K562 (cell line): ENCODE data around the gene KIAA1958. TPM values are rescaled to one million over a fixed set of nuclear protein-coding genes. Genes with fewer than 3 reads are reported as not detected.

Source experiments
- ATAC-seq: fragments of 200-7000 bp; cut with Tn5 transposase; 3 replicates; pipeline ENCODE4 v1.9.1; 2020; ENCODE audit warnings: moderate library complexity
- BruUV-seq: library from RNA; stranded (reverse); fragments of 400-500 nt; replicated peaks from 2 replicates; lab custom pipeline; 2021; lab: Mats Ljungman, UMichigan
- CTCF ChIA-PET: fragments of 300-600 bp; formaldehyde crosslinking; extraction: SDS; loops from one replicate; lab custom pipeline; 2021; ENCODE audit warnings: low intra/inter-chr PET ratio; lab: Yijun Ruan, JAX
- POLR2A ChIA-PET: fragments of 300-600, 350-650 bp; sonication (Branson Sonifier 250); formaldehyde crosslinking; extraction: SDS; loops from one replicate; lab custom pipeline; 2021; ENCODE audit warnings: antibody characterized with exemption, inconsistent platforms; lab: Yijun Ruan, JAX
- DNase-seq, 4 experiments: peaks; one replicate each; pipeline versions ENCODE4 v3.0.0 to v3.0.0-alpha.2; 2011 to 2018; ENCODE audit warnings: low spot score in 3 of 4, mixed read lengths in 3 of 4; ENCODE audit errors: extremely low read depth in 1 of 4
- FAIRE-seq: peaks from 2 replicates; lab custom pipeline; 2011; peaks lifted over from hg19 to GRCh38; lab: Jason Lieb, UNC
- H2AFZ ChIP-seq: 2 replicates; pipeline ENCODE4 v1.6.0; 2011; ENCODE audit warnings: low read depth, low read length, control low read depth, inconsistent platforms
- H3K27ac ChIP-seq: fragments of 200-600 bp; 3 replicates; pipeline ENCODE4 v1.8.0; 2011; ENCODE audit warnings: low read depth, mild to moderate bottlenecking, control low read depth, inconsistent platforms, low read length, moderate library complexity, mixed read lengths; ENCODE audit errors: extremely low read depth
- H3K27me3 ChIP-seq, 2 experiments: fragments of 300-600 bp in 1 of 2; 2 replicates in 1 of 2; 3 replicates in 1 of 2; pipeline versions ENCODE4 v1.6.0 to v1.8.0; 2011; ENCODE audit warnings: inconsistent platforms in 2 of 2, low read length in 2 of 2, mild to moderate bottlenecking in 1 of 2, mixed read lengths in 1 of 2, moderate library complexity in 1 of 2; ENCODE audit not compliant: control insufficient read depth in 2 of 2, insufficient read depth in 2 of 2
- H3K36me3 ChIP-seq: fragments of 300-600 bp; 3 replicates; pipeline ENCODE4 v1.8.0; 2011; ENCODE audit warnings: mild to moderate bottlenecking, low read length, inconsistent platforms; ENCODE audit not compliant: control insufficient read depth, insufficient read depth
- H3K4me1 ChIP-seq, 2 experiments: fragments of 200-600 bp in 1 of 2; replicated peaks in 1 of 2; 2 replicates in 1 of 2; 3 replicates in 1 of 2; pipeline versions ENCODE4 v1.5.1 to v1.8.0; 2011; ENCODE audit warnings: inconsistent platforms in 2 of 2, low read length in 2 of 2, mild to moderate bottlenecking in 1 of 2, mixed read lengths in 1 of 2, moderate library complexity in 1 of 2; ENCODE audit not compliant: control insufficient read depth in 2 of 2, insufficient read depth in 2 of 2
- H3K4me2 ChIP-seq: 2 replicates; pipeline ENCODE4 v1.6.1; 2011; ENCODE audit warnings: low read length, control low read depth, inconsistent platforms, mixed read lengths; ENCODE audit not compliant: insufficient read depth
- H3K4me3 ChIP-seq: fragments of 200-600 bp; sonication (generic), shearing (Covaris generic); 2 replicates; pipeline ENCODE4 v1.5.1; 2016; ENCODE audit warnings: control low read depth, inconsistent platforms
- H3K79me2 ChIP-seq: fragments of 200-600 bp; 3 replicates; pipeline ENCODE4 v1.8.0; 2011; ENCODE audit warnings: low read length, inconsistent platforms; ENCODE audit not compliant: control insufficient read depth, insufficient read depth
- H3K9ac ChIP-seq, 2 experiments: 2 replicates each; pipeline versions ENCODE4 v1.6.0 to v1.6.1; 2011; ENCODE audit warnings: low read depth in 2 of 2, low read length in 2 of 2, control low read depth in 1 of 2, inconsistent platforms in 1 of 2, mild to moderate bottlenecking in 1 of 2, mixed read lengths in 1 of 2; ENCODE audit not compliant: insufficient read depth in 1 of 2
- H3K9me1 ChIP-seq: one replicate; pipeline ENCODE4 v1.6.0; 2011; ENCODE audit warnings: inconsistent platforms, mild to moderate bottlenecking, low read length, moderate library complexity; ENCODE audit not compliant: control insufficient read depth, insufficient read depth
- H3K9me3 ChIP-seq: replicated peaks from 2 replicates; pipeline ENCODE4 v1.5.1; 2011; ENCODE audit warnings: low read depth, low read length, inconsistent platforms; ENCODE audit not compliant: control insufficient read depth, insufficient read depth
- H4K20me1 ChIP-seq: replicated peaks from 2 replicates; pipeline ENCODE4 v1.6.1; 2011; ENCODE audit warnings: low read length, inconsistent platforms, mixed read lengths; ENCODE audit not compliant: control insufficient read depth, insufficient read depth
- ARID1B ChIP-seq: fragments of 450-650 bp; IDR thresholded peaks from 2 replicates; pipeline ENCODE4 v1.6.1; 2016; ENCODE audit warnings: antibody characterized with exemption, mild to moderate bottlenecking, inconsistent platforms
- BRD9 ChIP-seq: fragments of 450-650 bp; IDR thresholded peaks from 2 replicates; pipeline ENCODE4 v1.6.1; 2018; ENCODE audit warnings: low read depth; ENCODE audit not compliant: partially characterized antibody
- CBFB ChIP-seq: sonication (generic); formaldehyde crosslinking; IDR thresholded peaks from 2 replicates; pipeline ENCODE4 v1.4.0; 2020; ENCODE audit warnings: mild to moderate bottlenecking, missing genetic modification reagents
- ETV6 ChIP-seq, 3 experiments: fragments of 150-350 bp in 1 of 3; sonication (generic) in 1 of 3; formaldehyde crosslinking in 1 of 3; IDR thresholded peaks; 2 replicates each; pipeline versions ENCODE4 v1.6.1 to v1.8.0; 2014 to 2022; ENCODE audit warnings: borderline replicate concordance in 2 of 3, low read depth in 2 of 3, antibody characterized with exemption in 1 of 3, low read length in 1 of 3, mild to moderate bottlenecking in 1 of 3, missing genetic modification reagents in 1 of 3
- GABPB2 ChIP-seq: fragments of 250-450 bp; sonication (Bioruptor Pico); conservative IDR thresholded peaks from 2 replicates; pipeline ENCODE4 v1.5.1; 2021; ENCODE audit warnings: mild to moderate bottlenecking
- MCM5 ChIP-seq: fragments of 450-650 bp; IDR thresholded peaks from 2 replicates; pipeline ENCODE4 v1.6.1; 2016; ENCODE audit warnings: low read depth
- MLLT1 ChIP-seq, 2 experiments: fragments of 450-650 bp; IDR thresholded peaks; 2 replicates each; pipeline ENCODE4 v1.6.1; 2016
- MLX ChIP-seq, 2 experiments: fragments of 450-650 bp in 1 of 2; sonication (generic) in 1 of 2; formaldehyde crosslinking; conservative IDR thresholded peaks; 2 replicates each; pipeline versions ENCODE4 v1.4.0 to v1.8.1; 2020 to 2022; ENCODE audit warnings: mild to moderate bottlenecking in 1 of 2, missing genetic modification reagents in 1 of 2
- NKRF ChIP-seq: fragments of 450-650 bp; IDR thresholded peaks from 2 replicates; pipeline ENCODE4 v1.6.1; 2016; ENCODE audit warnings: borderline replicate concordance
- PHF21A ChIP-seq: fragments of 450-650 bp; IDR thresholded peaks from 2 replicates; pipeline ENCODE4 v1.6.1; 2017; ENCODE audit warnings: low read depth, borderline replicate concordance
- RFX7 ChIP-seq: fragments of 250-450 bp; sonication (Bioruptor Pico); IDR thresholded peaks from 2 replicates; pipeline ENCODE4 v1.5.1; 2021; ENCODE audit warnings: mild to moderate bottlenecking
- RNF2 ChIP-seq: sonication (generic); IDR thresholded peaks from 2 replicates; pipeline ENCODE4 v1.6.1; 2016
- SLC30A9 ChIP-seq: fragments of 250-450 bp; sonication (Bioruptor Pico); IDR thresholded peaks from 2 replicates; pipeline ENCODE4 v1.8.0; 2022; ENCODE audit warnings: mild to moderate bottlenecking, moderate library complexity
- SRSF3 ChIP-seq: fragments of 200-400 bp; formaldehyde crosslinking; IDR thresholded peaks from 2 replicates; pipeline ENCODE4 v1.6.1; 2016; ENCODE audit warnings: mild to moderate bottlenecking, low read length, moderate library complexity; ENCODE audit not compliant: insufficient read depth
- TCF7 ChIP-seq: sonication (generic); IDR thresholded peaks from 2 replicates; pipeline ENCODE4 v1.6.1; 2016; ENCODE audit warnings: antibody characterized with exemption, borderline replicate concordance
- XRCC3 ChIP-seq: fragments of 450-650 bp; IDR thresholded peaks from 2 replicates; pipeline ENCODE4 v1.6.1; 2017; ENCODE audit warnings: mild to moderate bottlenecking, moderate library complexity
- ZNF134 ChIP-seq: fragments of 250-450 bp; sonication (Bioruptor Pico); conservative IDR thresholded peaks from 2 replicates; pipeline ENCODE4 v1.4.0; 2020
- WGBS: fragments of 100-300 bp; shearing (Covaris generic); methylation state at CpG from one replicate; pipeline ENCODE4 v1.1.6; 2016; ENCODE audit warnings: low coverage, mixed read lengths; ENCODE audit not compliant: insufficient coverage; ENCODE audit errors: missing lambda C conversion rate; 5-methylcytosine and 5-hydroxymethylcytosine counted together
- in situ Hi-C: fragments of 300-500 bp; cut with MboI; formaldehyde crosslinking; loops from 4 replicates; pipeline ENCODE4 v1.15.0; 2018; ENCODE audit warnings: inconsistent platforms, mixed read lengths
- intact Hi-C: fragments of 100-400 bp; cut with micrococcal nuclease; formaldehyde crosslinking; loops from 2 replicates; pipeline ENCODE4 v1.14.2; 2022
- polyA plus RNA-seq, 8 experiments: library from polyadenylated mRNA; depleted of rRNA in 4 of 8; stranded (reverse) in 5 of 8; unstranded in 3 of 8; fragments of >200 nt; fragmentation: Nextera tagmentation in 2 of 8; fragmentation: Illumina TruSeq in 1 of 8; extraction: Ambion mirVana in 2 of 8; extraction: Trizol in 1 of 8; gene quantifications; 2 replicates each; pipeline versions ENCODE4 v1.2.1 to v1.2.3, GENCODE V29; 2011 to 2014; ENCODE audit warnings: inconsistent platforms in 1 of 8, missing spikeins in 1 of 8
- total RNA-seq, 7 experiments: library from RNA; depleted of rRNA in 6 of 7; stranded (reverse); fragments of >200 nt in 6 of 7; fragmentation: Illumina TruSeq in 2 of 7; extraction: Trizol in 2 of 7; gene quantifications; 2 replicates each; pipeline versions ENCODE4 v1.2.1 to v1.2.3, GENCODE V29; 2011 to 2021; ENCODE audit warnings: low replicate concordance in 1 of 7

The KIAA1958 gene
- total and polyA plus RNA-seq, 9 of the 15 experiments (the other 6 are each of a cell fraction or from before 2014, with no cell fraction given): 1.1 to 16.0 (median 10.1) TPM

- intact Hi-C loops: loop anchor here (10.0 kb wide), 2 partner anchors 213 to 633 kb away; no protein-coding TSS in a partner anchor
- H3K4me2 ChIP-seq: peak within 1 kb of the TSS; percentile 89
- H3K27ac ChIP-seq: peak within 1 kb of the TSS; percentile 91
- WGBS: under 1% methylated on average over 48 of the region's 51 CpGs
- POLR2A ChIA-PET: interaction anchor here (0.6 to 2.3 kb wide), 4 partner anchors 10 to 233 kb away, joined by 3 to 15 read pairs (median 6); no protein-coding TSS in a partner anchor
- DNase-seq (peak; percentile 95 to 98 (median 96)), FAIRE-seq (peak; percentile 98), ATAC-seq (peak; percentile 98)
- H2AFZ ChIP-seq: peak within 1 kb of the TSS; percentile 99
- H3K4me1 ChIP-seq: peaks cover 0 to 6% of the 10 kb centered on the region in 2 experiments; a peak in 3 of 5 replicates
- CTCF ChIA-PET: no interaction called here
- H3K4me3 ChIP-seq: peak within 1 kb of the TSS; percentile 79
- H3K9ac ChIP-seq: peak within 1 kb of the TSS; percentile 91 to 94
- in situ Hi-C loops: no loop called here
- H3K9me1 ChIP-seq: no peaks in the 10 kb centered on the region
- no peaks in the 10 kb centered on the region for H3K27me3 ChIP-seq
- peaks cover 42% of the 10 kb centered on the region for H3K79me2 ChIP-seq
- H3K9me3 ChIP-seq: no peaks in the 10 kb centered on the region
- no peaks in the 10 kb centered on the region for H4K20me1 ChIP-seq
- TSS peak; percentile 89 for BruUV-seq
- peaks cover 17% of the 10 kb centered on the region for H3K36me3 ChIP-seq
- no peak for TF ChIP-seq ETV6 (IDR thresholded peaks at IDR 0.05; ENCODE audit: borderline replicate concordance in 1 of 2, low read depth in 2 of 2, low read length in 1 of 2)
- TF ChIP-seq ETV6 (CRISPR knock-in tag; IDR thresholded peaks at IDR 0.05; ENCODE audit: borderline replicate concordance): no peak
- TF ChIP-seq SLC30A9 (CRISPR knock-in tag): no peak
- TF ChIP-seq TCF7: no peak
- TF ChIP-seq ARID1B: no peak
- TF ChIP-seq RFX7 (CRISPR knock-in tag): no peak
- TF ChIP-seq NKRF: peak; percentile 94
- peak; percentile 37 for TF ChIP-seq BRD9
- no peak for TF ChIP-seq ZNF134 (CRISPR knock-in tag)
- TF ChIP-seq SRSF3: no peak
- TF ChIP-seq MLX (CRISPR knock-in tag; conservative IDR thresholded peaks at IDR 0.05): no peak
- TF ChIP-seq MLLT1 (IDR thresholded peaks at IDR 0.05): no peak; a peak in 1 of 4 replicates
- TF ChIP-seq PHF21A: no peak
- TF ChIP-seq MCM5: no peak
- no peak for TF ChIP-seq CBFB
- TF ChIP-seq XRCC3: no peak
- TF ChIP-seq RNF2: 0 out of 2 replicates have a peak, but pooled peaks have one; percentile 35
- TF ChIP-seq GABPB2 (CRISPR knock-in tag): no peak
These were observed 231.2 kb downstream of the KIAA1958 start, which contains the start of gene INIP for GRCh38 chr9:112717661-112718331. TSS of gene INIP (minus strand) at chr9:112718117. CDS start at chr9:112716485, 1,632 bp downstream.
